K562 (cell line): ENCODE data around the gene PI16. TPM values are rescaled to one million over a fixed set of nuclear protein-coding genes. Genes with fewer than 3 reads are reported as not detected.
A peak's percentile ranks its signal among the peaks of the same experiment; 100 is the strongest.

ENCODE experiments used
- ATAC-seq: fragments of 200-7000 bp; cut with Tn5 transposase; 3 replicates; pipeline ENCODE4 v1.9.1; 2020; ENCODE audit warnings: moderate library complexity
- BruUV-seq: library from RNA; stranded (reverse); fragments of 400-500 nt; replicated peaks from 2 replicates; lab custom pipeline; 2021; lab: Mats Ljungman, UMichigan
- CTCF ChIA-PET: fragments of 300-600 bp; formaldehyde crosslinking; extraction: SDS; loops from one replicate; lab custom pipeline; 2021; ENCODE audit warnings: low intra/inter-chr PET ratio; lab: Yijun Ruan, JAX
- POLR2A ChIA-PET: fragments of 300-600, 350-650 bp; sonication (Branson Sonifier 250); formaldehyde crosslinking; extraction: SDS; loops from one replicate; lab custom pipeline; 2021; ENCODE audit warnings: antibody characterized with exemption, inconsistent platforms; lab: Yijun Ruan, JAX
- DNase-seq, 4 experiments: peaks; one replicate each; pipeline versions ENCODE4 v3.0.0 to v3.0.0-alpha.2; 2011 to 2018; ENCODE audit warnings: low spot score in 3 of 4, mixed read lengths in 3 of 4; ENCODE audit errors: extremely low read depth in 1 of 4
- FAIRE-seq: peaks from 2 replicates; lab custom pipeline; 2011; peaks lifted over from hg19 to GRCh38; lab: Jason Lieb, UNC
- H2AFZ ChIP-seq: 2 replicates; pipeline ENCODE4 v1.6.0; 2011; ENCODE audit warnings: low read depth, low read length, control low read depth, inconsistent platforms
- H3K27ac ChIP-seq: fragments of 200-600 bp; 3 replicates; pipeline ENCODE4 v1.8.0; 2011; ENCODE audit warnings: low read depth, mild to moderate bottlenecking, control low read depth, inconsistent platforms, low read length, moderate library complexity, mixed read lengths; ENCODE audit errors: extremely low read depth
- H3K27me3 ChIP-seq, 2 experiments: fragments of 300-600 bp in 1 of 2; 2 replicates in 1 of 2; 3 replicates in 1 of 2; pipeline versions ENCODE4 v1.6.0 to v1.8.0; 2011; ENCODE audit warnings: inconsistent platforms in 2 of 2, low read length in 2 of 2, mild to moderate bottlenecking in 1 of 2, mixed read lengths in 1 of 2, moderate library complexity in 1 of 2; ENCODE audit not compliant: control insufficient read depth in 2 of 2, insufficient read depth in 2 of 2
- H3K36me3 ChIP-seq: fragments of 300-600 bp; 3 replicates; pipeline ENCODE4 v1.8.0; 2011; ENCODE audit warnings: mild to moderate bottlenecking, low read length, inconsistent platforms; ENCODE audit not compliant: control insufficient read depth, insufficient read depth
- H3K4me1 ChIP-seq, 2 experiments: fragments of 200-600 bp in 1 of 2; replicated peaks in 1 of 2; 2 replicates in 1 of 2; 3 replicates in 1 of 2; pipeline versions ENCODE4 v1.5.1 to v1.8.0; 2011; ENCODE audit warnings: inconsistent platforms in 2 of 2, low read length in 2 of 2, mild to moderate bottlenecking in 1 of 2, mixed read lengths in 1 of 2, moderate library complexity in 1 of 2; ENCODE audit not compliant: control insufficient read depth in 2 of 2, insufficient read depth in 2 of 2
- H3K4me2 ChIP-seq: 2 replicates; pipeline ENCODE4 v1.6.1; 2011; ENCODE audit warnings: low read length, control low read depth, inconsistent platforms, mixed read lengths; ENCODE audit not compliant: insufficient read depth
- H3K4me3 ChIP-seq: fragments of 200-600 bp; sonication (generic), shearing (Covaris generic); 2 replicates; pipeline ENCODE4 v1.5.1; 2016; ENCODE audit warnings: control low read depth, inconsistent platforms
- H3K79me2 ChIP-seq: fragments of 200-600 bp; 3 replicates; pipeline ENCODE4 v1.8.0; 2011; ENCODE audit warnings: low read length, inconsistent platforms; ENCODE audit not compliant: control insufficient read depth, insufficient read depth
- H3K9ac ChIP-seq, 2 experiments: 2 replicates each; pipeline versions ENCODE4 v1.6.0 to v1.6.1; 2011; ENCODE audit warnings: low read depth in 2 of 2, low read length in 2 of 2, control low read depth in 1 of 2, inconsistent platforms in 1 of 2, mild to moderate bottlenecking in 1 of 2, mixed read lengths in 1 of 2; ENCODE audit not compliant: insufficient read depth in 1 of 2
- H3K9me1 ChIP-seq: one replicate; pipeline ENCODE4 v1.6.0; 2011; ENCODE audit warnings: inconsistent platforms, mild to moderate bottlenecking, low read length, moderate library complexity; ENCODE audit not compliant: control insufficient read depth, insufficient read depth
- H3K9me3 ChIP-seq: replicated peaks from 2 replicates; pipeline ENCODE4 v1.5.1; 2011; ENCODE audit warnings: low read depth, low read length, inconsistent platforms; ENCODE audit not compliant: control insufficient read depth, insufficient read depth
- H4K20me1 ChIP-seq: replicated peaks from 2 replicates; pipeline ENCODE4 v1.6.1; 2011; ENCODE audit warnings: low read length, inconsistent platforms, mixed read lengths; ENCODE audit not compliant: control insufficient read depth, insufficient read depth
- CCNT2 ChIP-seq: IDR thresholded peaks from 2 replicates; pipeline ENCODE4 v1.6.1; 2011; ENCODE audit warnings: borderline replicate concordance, low read depth, mild to moderate bottlenecking, moderate library complexity, mixed read lengths, low read length; ENCODE audit not compliant: insufficient read length; ENCODE audit errors: extremely low read depth
- DDX20 ChIP-seq: fragments of 450-650 bp; IDR thresholded peaks from 2 replicates; pipeline ENCODE4 v1.6.1; 2016; ENCODE audit warnings: missing genetic modification characterization, low read depth, mild to moderate bottlenecking, missing compliant biosample characterization, moderate library complexity
- L3MBTL2 ChIP-seq: fragments of 450-650 bp; IDR thresholded peaks from 2 replicates; pipeline ENCODE4 v1.6.1; 2016; ENCODE audit warnings: mild to moderate bottlenecking, moderate library complexity
- MYC ChIP-seq, 2 experiments: fragments of 250-450 bp in 1 of 2; sonication (Bioruptor Pico) in 1 of 2; IDR thresholded peaks; 2 replicates each; pipeline versions ENCODE4 v1.5.1 to v1.6.1; 2012 to 2021; ENCODE audit warnings: low read depth in 2 of 2, borderline replicate concordance in 1 of 2, improper control_type of control experiment in 1 of 2, low read length in 1 of 2, mild to moderate bottlenecking in 1 of 2, moderate library complexity in 1 of 2
- SLC30A9 ChIP-seq: fragments of 250-450 bp; sonication (Bioruptor Pico); IDR thresholded peaks from 2 replicates; pipeline ENCODE4 v1.8.0; 2022; ENCODE audit warnings: mild to moderate bottlenecking, moderate library complexity
- SPI1 ChIP-seq: IDR thresholded peaks from 2 replicates; pipeline ENCODE4 v1.6.1; 2011; ENCODE audit warnings: low read depth, low read length, control low read depth, borderline replicate concordance
- TEAD1 ChIP-seq, 2 experiments: fragments of 450-650 bp in 1 of 2; sonication (generic) in 1 of 2; formaldehyde crosslinking; IDR thresholded peaks; 2 replicates each; pipeline versions ENCODE4 v1.4.0 to v1.8.0; 2020 to 2022; ENCODE audit warnings: mild to moderate bottlenecking in 2 of 2, missing genetic modification reagents in 1 of 2
- ZNF511 ChIP-seq: sonication (generic); formaldehyde crosslinking; IDR thresholded peaks from 2 replicates; pipeline ENCODE4 v1.8.0; 2022; ENCODE audit warnings: mild to moderate bottlenecking, missing genetic modification reagents
- WGBS: fragments of 100-300 bp; shearing (Covaris generic); methylation state at CpG from one replicate; pipeline ENCODE4 v1.1.6; 2016; ENCODE audit warnings: low coverage, mixed read lengths; ENCODE audit not compliant: insufficient coverage; ENCODE audit errors: missing lambda C conversion rate; 5-methylcytosine and 5-hydroxymethylcytosine counted together
- in situ Hi-C: fragments of 300-500 bp; cut with MboI; formaldehyde crosslinking; loops from 4 replicates; pipeline ENCODE4 v1.15.0; 2018; ENCODE audit warnings: inconsistent platforms, mixed read lengths
- intact Hi-C: fragments of 100-400 bp; cut with micrococcal nuclease; formaldehyde crosslinking; loops from 2 replicates; pipeline ENCODE4 v1.14.2; 2022
- polyA plus RNA-seq, 8 experiments: library from polyadenylated mRNA; depleted of rRNA in 4 of 8; stranded (reverse) in 5 of 8; unstranded in 3 of 8; fragments of >200 nt; fragmentation: Nextera tagmentation in 2 of 8; fragmentation: Illumina TruSeq in 1 of 8; extraction: Ambion mirVana in 2 of 8; extraction: Trizol in 1 of 8; gene quantifications; 2 replicates each; pipeline versions ENCODE4 v1.2.1 to v1.2.3, GENCODE V29; 2011 to 2014; ENCODE audit warnings: inconsistent platforms in 1 of 8, missing spikeins in 1 of 8
- total RNA-seq, 7 experiments: library from RNA; depleted of rRNA in 6 of 7; stranded (reverse); fragments of >200 nt in 6 of 7; fragmentation: Illumina TruSeq in 2 of 7; extraction: Trizol in 2 of 7; gene quantifications; 2 replicates each; pipeline versions ENCODE4 v1.2.1 to v1.2.3, GENCODE V29; 2011 to 2021; ENCODE audit warnings: low replicate concordance in 1 of 7

PI16 gene
- total and polyA plus RNA-seq, 9 of the 15 experiments (the other 6 are each of a cell fraction or from before 2014, with no cell fraction given) = 0.06 to 0.18 TPM; not detected in 7

GRCh38 chr6:36953931-36954261 is 642 bp upstream of the PI16 start (continued):
- TF ChIP-seq ZNF511 (CRISPR knock-in tag) = 0 out of 2 replicates have a peak, but pooled peaks have one; percentile 38
- TF ChIP-seq MYC (IDR thresholded peaks at IDR 0.05; ENCODE audit: low read depth, low read length) = no peak
- 0 out of 2 replicates have a peak, but pooled peaks have one; percentile 47 for TF ChIP-seq MYC (CRISPR knock-in tag; IDR thresholded peaks at IDR 0.05; ENCODE audit: borderline replicate concordance, low read depth)
- no peak for TF ChIP-seq DDX20
- TF ChIP-seq SLC30A9 = no peak
- TF ChIP-seq TEAD1 (CRISPR knock-in tag; IDR thresholded peaks at IDR 0.05) = 0 out of 4 replicates have a peak, but pooled peaks of 1 of the 2 experiments have one; percentile 68

GRCh38 chr6:36955136-36955535 is 598 bp downstream of the PI16 start:
- Histone ChIP-seq H3K4me1 (peaks cover 14 to 24% of the 10 kb centered on the region in 2 experiments; a peak in 4 of 5 replicates), H3K9me1 (no peaks in the 10 kb centered on the region), H3K4me3 (no peak overlapping the region), H3K36me3 (no peaks in the 10 kb centered on the region), H3K79me2 (no peaks in the 10 kb centered on the region), H3K27me3 (peaks cover 17 to 58% of the 10 kb centered on the region in 2 experiments; a peak in 4 of 5 replicates), H3K4me2 (no peak overlapping the region), H3K27ac (no peak overlapping the region), H4K20me1 (peaks cover 27% of the 10 kb centered on the region), H2AFZ (no peak overlapping the region), H3K9ac (no peak overlapping the region), H3K9me3 (no peaks in the 10 kb centered on the region)
- no peak for ATAC-seq
- in situ Hi-C loops = no loop called here
- no TSS peak for BruUV-seq
- CTCF ChIA-PET = no interaction called here
- POLR2A ChIA-PET = interaction anchor here (0.7 to 2.8 kb wide), 6 partner anchors 9 to 80 kb away, joined by 3 to 13 read pairs (median 4); partner anchors contain the start of gene PPIL1
- WGBS = 1% methylated on average over 6 of the region's 6 CpGs
- intact Hi-C loops = no loop called here
- FAIRE-seq = no peak
- TF ChIP-seq L3MBTL2 (0 out of 2 replicates have a peak, but pooled peaks have one; percentile 38), SPI1 (peak; percentile 91), CCNT2 (no peak)
- no peak for DNase-seq
